Heart left ventricle (tissue), 13 donors: Measurements from ENCODE around the gene ESR2.

Experiments
- POLR2A ChIP-seq, 2 donors: fragments of 450-650 bp; IDR thresholded peaks; one replicate each; pipeline ENCODE4 v1.6.1; 2017; ENCODE audit warnings: antibody characterized with exemption in 2 of 2, mild to moderate bottlenecking in 2 of 2, moderate library complexity in 2 of 2
- TF ChIP-seq, protein P1 (sequence below), 12 donors: fragments of 200-600 bp; sonication (generic) in 4 of 12; IDR thresholded peaks; one replicate each; pipeline versions ENCODE4 v1.5.0 to v1.8.0; 2018 to 2022; ENCODE audit warnings: antibody characterized with exemption in 12 of 12, mild to moderate bottlenecking in 5 of 12
- donor health status: ischemic (EF 13 %, LVEDD 7.1; RV severe dilation, severe dysfunction).
- donor health status: DM: no; HTN: yes; CAD: no.
- donor health status: DM: no; HTN: no; CAD: no.
- donor health status: ischemic (EF 25% LVEDD 6.9; RV normal size, moderate dysfunction).
- donor health status: ischemic (EF 25% LVEDD 5.7; RV mildly dilated, moderate dysfunction).
- donor health status: ischemic (EF 35%, LVEDD 5.7; RV mildly dilated, moderate dysfunction).
- donor health status: nonischemic (EF 11% LVEDD 7.7; RV severe dilation, severe dysfunction).
- donor health status: DM: yes; HTN: yes; CAD: no.
- donor health status: PGD.
- donor health status: ischemic (EF 29% LVEDD 5.4; RV normal size, mild dysfunction).
- donor health status: nonischemic (EF 23%, LVEDD 6.1; RV moderate dilation, normal function).

DNA sequence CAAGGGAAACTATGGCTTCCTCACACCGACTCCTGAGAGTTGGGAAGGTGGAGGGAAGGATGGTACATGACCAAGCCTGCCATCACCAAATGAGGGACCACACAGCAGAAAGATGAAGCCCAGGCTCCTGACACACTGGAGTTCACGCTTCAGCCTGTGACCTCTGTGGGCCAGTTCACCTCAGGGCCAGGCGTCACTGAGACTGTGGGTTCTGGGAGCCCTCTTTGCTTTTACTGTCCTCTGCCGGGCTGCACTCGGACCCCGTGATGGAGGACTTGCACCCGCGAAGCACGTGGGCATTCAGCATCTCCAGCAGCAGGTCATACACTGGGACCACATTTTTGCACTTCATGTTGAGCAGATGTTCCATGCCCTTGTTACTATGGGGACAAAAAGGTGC, 61.2 kb downstream of the ESR2 start:
- TF ChIP-seq, protein P1, sequence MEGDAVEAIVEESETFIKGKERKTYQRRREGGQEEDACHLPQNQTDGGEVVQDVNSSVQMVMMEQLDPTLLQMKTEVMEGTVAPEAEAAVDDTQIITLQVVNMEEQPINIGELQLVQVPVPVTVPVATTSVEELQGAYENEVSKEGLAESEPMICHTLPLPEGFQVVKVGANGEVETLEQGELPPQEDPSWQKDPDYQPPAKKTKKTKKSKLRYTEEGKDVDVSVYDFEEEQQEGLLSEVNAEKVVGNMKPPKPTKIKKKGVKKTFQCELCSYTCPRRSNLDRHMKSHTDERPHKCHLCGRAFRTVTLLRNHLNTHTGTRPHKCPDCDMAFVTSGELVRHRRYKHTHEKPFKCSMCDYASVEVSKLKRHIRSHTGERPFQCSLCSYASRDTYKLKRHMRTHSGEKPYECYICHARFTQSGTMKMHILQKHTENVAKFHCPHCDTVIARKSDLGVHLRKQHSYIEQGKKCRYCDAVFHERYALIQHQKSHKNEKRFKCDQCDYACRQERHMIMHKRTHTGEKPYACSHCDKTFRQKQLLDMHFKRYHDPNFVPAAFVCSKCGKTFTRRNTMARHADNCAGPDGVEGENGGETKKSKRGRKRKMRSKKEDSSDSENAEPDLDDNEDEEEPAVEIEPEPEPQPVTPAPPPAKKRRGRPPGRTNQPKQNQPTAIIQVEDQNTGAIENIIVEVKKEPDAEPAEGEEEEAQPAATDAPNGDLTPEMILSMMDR (IDR thresholded peaks at IDR 0.05) = no peak
- TF ChIP-seq POLR2A (IDR thresholded peaks at IDR 0.05) = no peak
